HL-60/S4 (cell line): ENCODE results near the gene DUOXA2.
"Not testable (repeated sequence)": the region's sequence is repeated elsewhere in the genome, so short reads cannot be mapped to it uniquely, and the experiment has no call there.

ENCODE experiments used
- in situ Hi-C: fragments of 300-500 bp; cut with MboI; formaldehyde crosslinking; loops from 2 replicates; pipeline ENCODE4 v1.14.3; 2022; ENCODE audit warnings: low sequenced_read_pairs

DUOXA2 gene

DNA sequence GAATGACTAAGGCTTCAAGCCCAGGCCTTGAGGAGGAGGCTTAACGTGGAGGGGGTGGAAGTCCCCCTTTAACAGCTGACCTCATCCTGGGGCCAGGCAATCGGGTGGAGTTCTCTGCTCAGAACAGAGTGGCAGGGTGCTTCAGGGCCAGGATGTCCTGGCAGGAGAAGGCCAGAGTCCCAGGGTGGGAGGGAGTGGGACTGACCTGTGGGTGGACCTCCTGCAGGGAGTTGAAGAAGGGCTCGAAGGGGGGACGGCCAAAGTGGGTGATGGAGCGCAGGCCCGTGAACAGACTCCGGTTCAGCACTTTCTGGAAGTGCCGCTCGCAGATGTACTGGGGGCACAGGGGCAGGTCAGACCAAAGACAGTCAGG is 19.8 kb upstream of the DUOXA2 start:
- in situ Hi-C loops, result no loop called here

GRCh38 chr15:45095661-45096060 is 18.5 kb upstream of the DUOXA2 start:
- in situ Hi-C loops, result no loop called here

GRCh38 chr15:45097466-45097865 is 16.7 kb upstream of the DUOXA2 start:
- in situ Hi-C loops, result no loop called here

DNA sequence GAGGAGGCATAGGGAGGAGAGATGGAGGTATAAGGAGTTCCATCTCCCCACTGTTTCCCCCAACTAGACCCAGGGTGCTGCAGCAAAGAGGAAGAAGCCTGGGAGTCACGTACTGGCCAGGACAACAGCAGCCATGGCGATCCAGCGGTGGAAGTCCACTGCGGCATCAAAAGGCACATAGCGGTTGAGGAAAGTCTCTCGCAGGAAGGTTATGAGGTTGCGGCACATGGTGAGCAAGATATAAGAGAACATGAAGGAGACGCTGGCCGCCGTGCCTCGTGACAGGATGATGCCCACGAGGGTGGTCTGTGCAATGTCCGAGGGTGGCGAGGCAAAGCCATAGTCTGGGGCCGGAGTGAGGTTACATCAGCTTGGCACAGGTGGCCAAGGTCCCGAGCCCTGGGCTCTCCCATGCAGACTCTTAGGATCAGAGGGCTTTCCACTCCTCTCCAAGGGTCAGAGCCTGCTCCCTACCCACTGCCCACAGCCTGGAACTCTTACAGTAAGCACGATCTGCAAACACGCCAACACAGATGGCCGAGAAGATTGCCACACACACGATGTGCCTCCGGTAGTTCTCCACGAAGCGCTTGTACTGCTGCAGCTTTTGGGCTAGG is 14.5 kb upstream of the DUOXA2 start:
- in situ Hi-C loops, result no loop called here

- in situ Hi-C loops, result no loop called here
Observed at GRCh38 chr15:45100884-45101625, 13.1 kb upstream of the DUOXA2 start.

DNA sequence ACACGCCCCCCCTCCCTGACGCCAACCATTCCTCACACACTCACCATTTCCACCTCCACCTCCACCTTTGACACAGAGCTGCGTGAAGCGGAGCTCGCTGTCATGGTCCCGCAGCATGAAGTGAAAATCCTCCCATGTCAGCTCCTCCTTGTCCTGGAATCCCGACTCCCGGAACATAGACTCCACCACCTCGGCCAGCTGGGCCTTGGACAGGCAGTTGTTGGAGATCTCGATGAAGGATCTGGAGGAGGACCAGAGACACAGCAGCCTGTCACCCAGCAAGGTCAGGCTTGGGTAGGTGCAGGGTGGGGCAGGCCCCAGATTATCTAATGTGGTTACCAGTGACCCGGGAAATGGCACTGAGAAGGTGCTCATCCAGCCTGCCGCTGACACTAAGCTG is 12.4 kb upstream of the DUOXA2 start:
- in situ Hi-C loops, result no loop called here

DNA sequence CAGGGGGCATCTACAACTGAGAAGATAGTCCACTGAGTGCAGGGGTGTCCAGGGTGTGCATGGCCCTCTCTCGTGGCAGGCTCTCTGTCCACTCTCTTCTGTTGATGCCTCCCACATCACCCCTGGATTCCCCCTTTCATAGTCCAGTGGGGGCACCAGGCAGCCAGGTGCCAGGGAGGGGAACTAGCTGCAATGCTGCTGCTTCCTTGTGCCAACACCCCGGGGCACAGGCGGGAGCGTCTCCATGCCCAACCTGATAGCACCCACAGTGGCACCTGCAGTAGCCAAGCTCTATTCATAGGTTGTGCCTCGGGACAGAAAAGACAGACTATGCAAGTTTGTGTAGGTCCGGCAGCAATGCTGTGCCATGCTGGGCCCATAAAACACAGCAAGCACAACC is 11.9 kb upstream of the DUOXA2 start:
- in situ Hi-C loops, result no loop called here

DNA sequence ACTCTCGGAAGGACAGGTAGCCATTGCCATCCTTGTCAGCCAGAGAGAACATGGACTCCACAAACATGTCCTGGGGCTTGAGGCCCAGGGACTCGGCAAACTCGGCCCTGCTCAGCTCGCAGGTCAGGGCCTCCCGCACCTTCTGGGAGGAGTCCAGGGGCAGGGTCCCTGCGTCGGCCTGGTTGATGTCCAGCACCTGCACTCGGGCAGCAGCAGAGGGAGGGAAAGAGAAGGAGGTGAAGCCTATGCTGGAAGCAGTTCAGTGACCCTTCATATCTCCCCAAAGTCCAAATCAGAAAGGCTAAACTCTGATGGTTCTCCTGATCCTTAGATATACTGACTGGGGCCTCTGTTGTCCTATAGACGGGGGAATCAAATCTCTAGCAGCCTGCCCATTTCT is 10.0 kb upstream of the DUOXA2 start:
- in situ Hi-C loops, result not testable (repeated sequence)

- in situ Hi-C loops, result no loop called here
Observed at GRCh38 chr15:45105586-45105985, 8.5 kb upstream of the DUOXA2 start.

DNA sequence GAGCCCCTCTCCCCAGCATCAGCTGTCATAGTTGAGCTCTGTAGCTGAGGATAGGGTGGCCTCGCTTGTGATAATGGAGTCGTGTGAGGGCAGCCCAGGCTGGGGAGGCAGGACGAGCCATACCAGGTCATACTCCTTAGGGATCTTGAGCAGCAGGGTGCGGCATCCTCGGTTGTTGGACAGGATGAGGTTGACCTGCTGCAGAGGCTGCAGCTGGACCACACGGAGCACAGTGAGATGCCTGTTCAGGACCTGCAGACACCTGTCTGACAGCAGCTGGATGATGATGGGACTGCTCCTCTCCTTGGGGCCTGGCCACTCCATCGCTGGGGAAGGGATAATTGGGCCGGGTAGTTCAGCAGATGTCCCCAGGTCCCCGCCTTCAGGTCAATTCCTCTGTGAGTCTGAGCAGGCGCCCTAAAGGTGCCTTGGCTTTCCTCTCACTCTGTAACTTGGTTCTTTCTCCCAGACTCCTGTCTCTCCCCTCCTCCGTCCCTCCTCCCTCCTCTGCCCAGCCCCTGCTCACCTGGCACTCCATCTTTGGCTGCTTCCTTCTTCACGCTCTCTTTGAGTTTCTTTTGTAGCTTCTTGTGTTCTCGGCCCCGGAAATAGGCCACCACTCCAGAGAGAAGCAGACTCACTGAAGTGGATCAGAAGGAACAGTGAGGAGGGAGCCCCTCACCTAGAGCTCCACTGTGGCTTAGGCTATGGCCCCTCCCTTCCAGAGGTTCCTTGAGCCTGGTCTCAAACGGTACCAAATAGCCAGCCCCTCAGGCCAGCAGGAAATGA is 7.9 kb upstream of the DUOXA2 start:
- in situ Hi-C loops, result no loop called here

- in situ Hi-C loops, result no loop called here
Observed at GRCh38 chr15:45107941-45108630, 6.0 kb upstream of the DUOXA2 start.

DNA sequence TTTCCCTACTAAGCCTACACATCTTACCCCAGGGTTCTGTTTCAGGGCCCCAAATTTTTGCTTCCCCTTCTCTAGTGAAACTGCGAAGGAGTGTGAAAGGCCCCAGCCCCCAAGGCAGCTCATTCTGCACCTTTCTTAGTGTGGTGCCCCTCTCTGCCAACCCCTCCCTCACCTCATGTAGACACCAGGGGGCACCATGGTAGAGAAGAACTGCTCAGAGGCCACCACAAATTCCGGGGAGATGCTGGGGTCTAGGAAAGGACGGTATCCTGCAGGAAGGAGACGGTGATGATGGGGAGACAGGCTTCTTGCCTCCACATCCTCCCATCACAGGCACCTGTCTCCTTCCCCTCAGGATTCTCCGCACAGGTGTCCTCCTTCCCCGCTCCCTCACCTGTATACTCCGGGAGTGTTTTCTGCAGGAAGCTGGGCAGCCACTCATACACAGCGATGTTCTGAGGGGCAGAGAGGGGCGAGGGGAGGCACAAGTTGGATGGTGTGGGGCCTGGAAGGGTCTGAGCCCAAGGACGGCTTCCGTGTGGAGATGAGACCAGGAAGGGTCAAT is 3.8 kb upstream of the DUOXA2 start:
- in situ Hi-C loops, result no loop called here

DNA sequence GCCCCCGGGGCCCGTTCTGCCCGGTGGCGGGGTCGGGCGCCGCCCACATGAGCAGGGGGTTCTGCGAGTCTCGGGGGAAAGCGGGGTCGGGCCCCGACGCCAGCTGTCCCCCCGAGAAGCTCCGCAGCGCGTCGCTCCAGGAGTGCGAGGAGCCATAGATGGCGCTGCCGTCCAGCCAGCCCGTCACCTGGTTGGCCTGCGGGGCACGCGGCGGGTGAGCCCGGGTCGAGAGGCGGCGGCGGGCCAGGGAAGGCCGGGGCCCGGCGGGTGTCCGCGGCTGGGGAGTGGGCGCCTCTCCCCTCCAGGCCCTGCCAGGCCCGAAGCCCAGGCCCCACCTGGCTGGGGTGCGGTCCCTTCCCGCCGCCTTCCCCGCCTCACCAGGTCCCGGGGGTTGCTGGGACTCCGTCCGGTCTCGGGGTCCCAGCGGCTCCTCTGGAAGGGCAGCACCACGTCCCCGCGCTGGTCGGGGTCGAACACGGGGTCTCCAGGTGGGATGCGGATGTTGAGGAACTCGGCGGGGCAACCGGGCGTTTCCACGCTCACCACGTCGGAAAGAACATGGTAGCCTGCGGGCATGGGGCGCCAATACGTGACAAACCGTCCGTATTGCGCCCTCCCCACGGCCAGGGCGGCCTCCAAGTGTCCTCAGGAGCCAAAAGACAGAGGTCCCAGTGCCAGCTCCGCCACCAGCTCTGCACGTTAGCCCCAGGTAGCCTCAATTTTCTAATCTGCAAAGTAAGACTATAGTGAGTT is 2.6 kb upstream of the DUOXA2 start:
- in situ Hi-C loops, result no loop called here

DNA sequence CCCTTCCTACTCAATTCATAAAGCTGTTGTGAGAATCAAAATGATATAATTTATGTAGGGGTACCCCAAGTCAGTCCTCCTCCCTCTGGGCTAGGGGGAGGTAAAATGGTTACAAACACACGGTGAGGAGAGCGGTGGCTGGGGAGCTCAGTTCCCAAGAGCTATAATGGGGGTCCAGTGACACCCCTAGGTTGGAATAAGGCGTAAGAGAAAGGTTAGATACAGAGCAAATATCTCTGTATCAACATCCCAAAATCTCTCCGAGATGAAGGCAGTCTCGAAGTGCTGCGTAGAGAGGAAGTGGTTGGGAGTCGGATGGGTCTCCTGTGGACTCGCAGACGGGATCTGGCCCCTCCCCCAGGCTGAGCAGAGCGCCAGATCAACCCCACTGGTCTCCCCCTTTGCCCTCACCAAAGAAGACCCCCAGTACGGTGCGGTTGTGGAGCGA is 2.0 kb upstream of the DUOXA2 start:
- in situ Hi-C loops, result no loop called here

DNA sequence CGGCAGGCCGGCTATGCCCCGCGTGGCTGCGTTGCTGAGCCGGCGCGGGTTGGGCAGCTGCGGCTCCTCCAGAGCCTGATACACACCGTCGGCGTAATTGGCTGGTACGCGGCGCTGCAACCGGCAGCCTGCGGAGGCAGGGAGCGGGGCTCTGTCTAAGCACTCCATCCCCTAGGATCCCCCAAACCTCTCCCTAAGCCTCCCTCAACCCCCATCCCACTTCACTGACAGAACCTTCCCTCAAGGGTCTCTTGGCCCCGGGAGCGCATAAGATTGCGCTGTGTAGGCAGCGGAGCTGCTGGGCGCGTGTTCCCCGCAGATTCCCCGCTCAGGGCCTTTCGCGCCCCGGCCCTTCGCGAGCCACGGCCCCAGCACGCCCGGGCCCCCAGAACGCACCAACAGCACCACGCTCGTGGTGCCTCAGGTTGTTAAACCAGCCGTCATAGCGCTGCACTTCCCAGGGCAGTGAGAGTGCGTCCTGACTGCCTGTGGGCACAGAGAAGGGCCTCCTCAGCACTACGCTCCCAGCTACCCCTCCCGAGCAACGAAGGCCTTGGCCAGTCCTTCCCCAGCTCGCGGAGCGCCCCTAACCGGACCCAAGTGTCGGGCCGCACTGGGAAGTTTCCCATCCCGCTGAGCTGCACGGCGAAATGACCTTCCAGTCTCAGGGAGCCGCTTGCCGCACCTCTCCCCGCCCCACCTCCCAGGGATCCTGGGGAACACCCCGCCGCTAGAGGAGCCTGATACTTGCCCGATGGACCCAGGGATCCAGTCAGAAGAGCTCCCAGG is 1.3 kb upstream of the DUOXA2 start:
- in situ Hi-C loops, result no loop called here

DNA sequence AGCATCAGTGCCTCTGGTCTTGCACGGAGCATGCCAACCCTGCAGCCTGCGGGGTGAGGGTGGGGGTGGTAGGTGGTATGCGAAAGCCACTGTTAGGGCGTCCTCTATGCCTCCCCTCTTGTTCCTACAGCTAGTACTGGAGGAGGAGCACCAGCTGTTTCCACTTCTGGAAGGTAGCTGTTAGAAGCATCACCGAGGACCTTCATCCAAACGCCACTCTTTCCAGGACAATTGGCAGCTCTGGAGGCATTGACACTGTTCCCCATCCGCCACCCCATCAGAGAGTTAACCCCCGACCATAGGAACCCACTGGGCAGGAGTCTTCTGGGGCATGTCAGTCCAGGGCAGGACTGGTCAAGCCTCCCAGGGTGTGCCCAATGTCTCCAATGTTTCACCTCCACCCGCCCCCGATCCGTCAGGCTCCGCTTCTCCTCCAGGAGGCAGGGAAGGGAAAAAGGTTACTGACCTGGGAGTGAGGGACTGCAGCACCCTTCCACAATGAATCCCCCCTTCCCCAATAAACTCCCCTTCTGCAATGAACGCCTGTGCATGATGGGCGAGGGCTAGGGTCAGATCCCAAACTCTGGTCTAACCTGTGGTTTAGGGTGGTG is 641 bp upstream of the DUOXA2 start:
- in situ Hi-C loops, result no loop called here

DNA sequence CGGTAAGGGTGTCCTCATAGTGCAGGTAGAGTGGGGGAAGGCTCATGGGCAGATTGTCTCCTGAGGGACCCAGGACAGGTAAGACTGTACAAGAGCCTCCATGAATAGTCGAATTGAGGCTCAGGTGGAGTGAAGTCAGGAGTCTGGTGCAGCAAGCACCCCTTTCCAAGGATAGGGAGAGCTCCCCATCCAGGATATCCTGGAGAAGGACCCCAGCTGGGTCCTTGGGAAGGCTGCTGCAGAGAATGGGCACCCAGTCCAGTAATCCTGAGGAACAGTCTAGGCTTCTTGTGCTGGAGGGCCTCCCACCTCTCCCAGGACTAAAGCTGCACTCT is 592 bp downstream of the DUOXA2 start:
- in situ Hi-C loops, result no loop called here

DNA sequence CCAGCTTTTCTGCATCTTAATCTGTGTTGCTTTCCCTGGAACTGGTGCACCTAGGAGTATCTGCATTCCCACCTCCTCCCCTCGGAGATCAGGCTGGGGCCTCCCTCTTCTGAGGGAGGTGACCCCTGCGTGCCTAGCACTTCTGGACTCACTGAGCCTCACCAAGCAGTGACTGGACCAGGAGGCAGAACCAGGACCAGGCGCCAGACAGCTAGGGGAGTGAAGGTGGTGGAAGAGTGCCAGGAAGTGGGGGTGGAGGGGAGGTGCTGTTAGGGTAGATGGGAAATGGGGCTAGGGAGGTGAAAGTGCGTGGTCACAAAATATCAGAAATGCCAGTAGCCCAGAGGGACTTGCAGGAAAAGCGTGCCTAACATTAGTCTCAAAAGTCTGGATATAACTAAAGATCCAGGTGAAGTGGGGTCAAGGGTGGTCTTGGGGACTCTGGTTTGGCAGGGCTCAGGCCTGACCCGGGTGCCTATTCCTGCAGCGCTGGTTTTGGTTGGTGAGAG is 1.2 kb downstream of the DUOXA2 start:
- in situ Hi-C loops, result no loop called here

DNA sequence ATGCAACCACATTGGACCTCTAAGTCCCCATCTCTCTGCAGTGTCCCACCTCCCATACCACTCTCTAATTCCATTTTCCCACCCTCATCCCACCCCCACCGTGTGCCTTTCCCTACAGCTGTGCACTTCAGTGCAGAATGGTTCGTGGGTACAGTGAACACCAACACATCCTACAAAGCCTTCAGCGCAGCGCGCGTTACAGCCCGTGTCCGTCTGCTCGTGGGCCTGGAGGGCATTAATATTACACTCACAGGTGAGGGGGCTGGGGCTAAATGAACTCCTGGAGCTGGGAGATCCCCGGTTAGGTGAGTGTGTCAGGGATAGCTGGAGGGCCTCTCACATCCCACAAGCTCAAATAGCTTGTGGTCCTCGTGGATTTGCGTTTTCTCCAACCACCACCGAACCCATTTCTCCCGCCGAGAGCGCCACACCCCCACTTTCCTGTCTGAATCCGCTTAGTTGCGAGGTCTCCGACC is 1.9 kb downstream of the DUOXA2 start:
- in situ Hi-C loops, result no loop called here
